ENCODE measurements around the gene PIAS2. TPM values are rescaled to one million over a fixed set of nuclear protein-coding genes. Genes with fewer than 3 reads are reported as not detected.

PIAS2 gene
- total RNA-seq, 2 donors from 2014 or later, result 20.9 to 23.4 TPM

- no peak overlapping the region for H3K27ac Mint-ChIP-seq
- no peak overlapping the region for H3K4me3 Mint-ChIP-seq
- no peak for ATAC-seq (replicated peaks in 1 of 2)
- H3K4me1 Mint-ChIP-seq (ENCODE audit: low read depth), result peaks cover 24% of the 10 kb centered on the region
- peaks cover 0 to 2% of the 10 kb centered on the region in 2 donors for H3K9me3 Mint-ChIP-seq
- no peaks in the 10 kb centered on the region for H3K36me3 Mint-ChIP-seq (ENCODE audit: insufficient read depth in 2 of 2)
- H3K27me3 Mint-ChIP-seq (ENCODE audit: low read depth), result no peaks in the 10 kb centered on the region
- no peak for DNase-seq
Measured at GRCh38 chr18:46920653-46921052, 3.3 kb upstream of the PIAS2 start.

GRCh38 chr18:46920067-46920466, 2.8 kb upstream of the PIAS2 start:
- no peak for ATAC-seq (replicated peaks in 1 of 2)
- no peak overlapping the region for H3K27ac Mint-ChIP-seq
- H3K4me3 Mint-ChIP-seq, result no peak overlapping the region
- no peaks in the 10 kb centered on the region for H3K27me3 Mint-ChIP-seq (ENCODE audit: low read depth)
- H3K9me3 Mint-ChIP-seq, result peaks cover 0 to 2% of the 10 kb centered on the region in 2 donors
- H3K36me3 Mint-ChIP-seq (ENCODE audit: insufficient read depth in 2 of 2), result no peaks in the 10 kb centered on the region
- DNase-seq, result no peak
- H3K4me1 Mint-ChIP-seq (ENCODE audit: low read depth), result peaks cover 30% of the 10 kb centered on the region

- Mint-ChIP-seq H3K9me3 (no peaks in the 10 kb centered on the region), H3K27me3 (ENCODE audit: low read depth) (no peaks in the 10 kb centered on the region), H3K4me3 (peak overlapping the region; percentile 89 to 91), H3K36me3 (ENCODE audit: insufficient read depth in 2 of 2) (peaks cover 0 to 2% of the 10 kb centered on the region in 2 donors), H3K4me1 (ENCODE audit: low read depth) (peaks cover 38% of the 10 kb centered on the region), H3K27ac (peak overlapping the region; percentile 74)
- DNase-seq, result peak; percentile 12 to 17
- no peak for ATAC-seq (replicated peaks in 1 of 2)
Measured at GRCh38 chr18:46917803-46918600, 695 bp upstream of the PIAS2 start.

- H3K36me3 Mint-ChIP-seq (ENCODE audit: insufficient read depth in 2 of 2), result peaks cover 0 to 2% of the 10 kb centered on the region in 2 donors
- no peaks in the 10 kb centered on the region for H3K9me3 Mint-ChIP-seq
- ATAC-seq (replicated peaks in 1 of 2) (peak; percentile 38 to 42), DNase-seq (no peak)
- H3K4me3 Mint-ChIP-seq, result peak overlapping the region; percentile 89 to 91
- peak overlapping the region; percentile 92 for H3K27ac Mint-ChIP-seq
- peaks cover 38% of the 10 kb centered on the region for H3K4me1 Mint-ChIP-seq (ENCODE audit: low read depth)
- no peaks in the 10 kb centered on the region for H3K27me3 Mint-ChIP-seq (ENCODE audit: low read depth)
Measured at GRCh38 chr18:46916551-46917107, 678 bp downstream of the PIAS2 start.

- no peaks in the 10 kb centered on the region for H3K9me3 Mint-ChIP-seq
- peak overlapping the region; percentile 92 for H3K27ac Mint-ChIP-seq
- H3K4me1 Mint-ChIP-seq (ENCODE audit: low read depth), result peaks cover 38% of the 10 kb centered on the region
Measured at GRCh38 chr18:46915800-46916550, 1.3 kb downstream of the PIAS2 start.

GRCh38 chr18:46910856-46911255, 6.5 kb downstream of the PIAS2 start:
- Mint-ChIP-seq H3K9me3 (no peaks in the 10 kb centered on the region), H3K4me3 (no peak overlapping the region), H3K4me1 (ENCODE audit: low read depth) (peaks cover 16% of the 10 kb centered on the region), H3K27ac (no peak overlapping the region), H3K36me3 (ENCODE audit: insufficient read depth in 2 of 2) (peaks cover 0 to 2% of the 10 kb centered on the region in 2 donors), H3K27me3 (ENCODE audit: low read depth) (no peaks in the 10 kb centered on the region)
- ATAC-seq (replicated peaks in 1 of 2) (no peak), DNase-seq (no peak)

More at GRCh38 chr18:46915800-46916550, 1.3 kb downstream of the PIAS2 start:
- Mint-ChIP-seq H3K36me3 (ENCODE audit: insufficient read depth in 2 of 2) (peaks cover 0 to 2% of the 10 kb centered on the region in 2 donors), H3K4me3 (peak overlapping the region; percentile 89 to 91), H3K27me3 (ENCODE audit: low read depth) (no peaks in the 10 kb centered on the region)
- no peak for DNase-seq
- ATAC-seq (replicated peaks in 1 of 2), result no peak

GRCh38 chr18:46909497-46909896, 7.8 kb downstream of the PIAS2 start:
- H3K4me3 Mint-ChIP-seq, result no peak overlapping the region
- ATAC-seq (replicated peaks in 1 of 2), result no peak
- H3K9me3 Mint-ChIP-seq, result no peaks in the 10 kb centered on the region
- H3K27me3 Mint-ChIP-seq (ENCODE audit: low read depth), result no peaks in the 10 kb centered on the region
- H3K4me1 Mint-ChIP-seq (ENCODE audit: low read depth), result peaks cover 4% of the 10 kb centered on the region
- no peak for DNase-seq
- no peaks in the 10 kb centered on the region for H3K36me3 Mint-ChIP-seq (ENCODE audit: insufficient read depth in 2 of 2)
- no peak overlapping the region for H3K27ac Mint-ChIP-seq

GRCh38 chr18:46903406-46903805, 13.9 kb downstream of the PIAS2 start:
- ATAC-seq (replicated peaks in 1 of 2) (no peak), DNase-seq (no peak)
- Mint-ChIP-seq H3K27me3 (ENCODE audit: low read depth) (no peaks in the 10 kb centered on the region), H3K36me3 (ENCODE audit: insufficient read depth in 2 of 2) (peaks cover 0 to 11% of the 10 kb centered on the region in 2 donors), H3K27ac (no peak overlapping the region), H3K4me3 (no peak overlapping the region), H3K4me1 (ENCODE audit: low read depth) (peaks cover 7% of the 10 kb centered on the region), H3K9me3 (no peaks in the 10 kb centered on the region)

GRCh38 chr18:46899274-46899948, 17.9 kb downstream of the PIAS2 start:
- Mint-ChIP-seq H3K27ac (peak overlapping the region; percentile 68), H3K4me3 (peak overlapping the region in 1 of 2 donors; percentile 44), H3K36me3 (ENCODE audit: insufficient read depth in 2 of 2) (peaks cover 0 to 13% of the 10 kb centered on the region in 2 donors), H3K27me3 (ENCODE audit: low read depth) (no peaks in the 10 kb centered on the region), H3K9me3 (no peaks in the 10 kb centered on the region), H3K4me1 (ENCODE audit: low read depth) (peaks cover 9% of the 10 kb centered on the region)
- DNase-seq (no peak), ATAC-seq (replicated peaks in 1 of 2) (peak in 1 of 2 donors; percentile 80)

GRCh38 chr18:46894124-46894523, 23.2 kb downstream of the PIAS2 start:
- peaks cover 12 to 22% of the 10 kb centered on the region in 2 donors for H3K36me3 Mint-ChIP-seq (ENCODE audit: insufficient read depth in 2 of 2)
- H3K4me1 Mint-ChIP-seq (ENCODE audit: low read depth), result peaks cover 38% of the 10 kb centered on the region
- DNase-seq (peak in 1 of 2 donors; percentile 7), ATAC-seq (replicated peaks in 1 of 2) (no peak)
- peaks cover 0 to 5% of the 10 kb centered on the region in 2 donors for H3K9me3 Mint-ChIP-seq
- no peaks in the 10 kb centered on the region for H3K27me3 Mint-ChIP-seq (ENCODE audit: low read depth)
- no peak overlapping the region for H3K27ac Mint-ChIP-seq
- no peak overlapping the region for H3K4me3 Mint-ChIP-seq

GRCh38 chr18:46893360-46893759, 23.9 kb downstream of the PIAS2 start:
- H3K36me3 Mint-ChIP-seq (ENCODE audit: insufficient read depth in 2 of 2), result peaks cover 18 to 28% of the 10 kb centered on the region in 2 donors
- DNase-seq (no peak), ATAC-seq (replicated peaks in 1 of 2) (no peak)
- H3K4me3 Mint-ChIP-seq, result no peak overlapping the region
- peaks cover 0 to 5% of the 10 kb centered on the region in 2 donors for H3K9me3 Mint-ChIP-seq
- H3K27ac Mint-ChIP-seq, result peak overlapping the region; percentile 39
- no peaks in the 10 kb centered on the region for H3K27me3 Mint-ChIP-seq (ENCODE audit: low read depth)
- H3K4me1 Mint-ChIP-seq (ENCODE audit: low read depth), result peaks cover 38% of the 10 kb centered on the region

GRCh38 chr18:46892842-46893241, 24.5 kb downstream of the PIAS2 start:
- H3K27ac Mint-ChIP-seq, result peak overlapping the region; percentile 39
- H3K9me3 Mint-ChIP-seq, result peaks cover 0 to 5% of the 10 kb centered on the region in 2 donors
- DNase-seq (no peak), ATAC-seq (replicated peaks in 1 of 2) (no peak)
- peaks cover 38% of the 10 kb centered on the region for H3K4me1 Mint-ChIP-seq (ENCODE audit: low read depth)
- peaks cover 18 to 33% of the 10 kb centered on the region in 2 donors for H3K36me3 Mint-ChIP-seq (ENCODE audit: insufficient read depth in 2 of 2)
- H3K27me3 Mint-ChIP-seq (ENCODE audit: low read depth), result no peaks in the 10 kb centered on the region
- H3K4me3 Mint-ChIP-seq, result no peak overlapping the region
